Measurements from ENCODE around the gene ADAMTSL2. TPM values are rescaled to one million over a fixed set of nuclear protein-coding genes. Genes with fewer than 3 reads are reported as not detected.

Gene ADAMTSL2
- under 1 TPM; 0.24 to 0.74 TPM for total RNA-seq

DNA sequence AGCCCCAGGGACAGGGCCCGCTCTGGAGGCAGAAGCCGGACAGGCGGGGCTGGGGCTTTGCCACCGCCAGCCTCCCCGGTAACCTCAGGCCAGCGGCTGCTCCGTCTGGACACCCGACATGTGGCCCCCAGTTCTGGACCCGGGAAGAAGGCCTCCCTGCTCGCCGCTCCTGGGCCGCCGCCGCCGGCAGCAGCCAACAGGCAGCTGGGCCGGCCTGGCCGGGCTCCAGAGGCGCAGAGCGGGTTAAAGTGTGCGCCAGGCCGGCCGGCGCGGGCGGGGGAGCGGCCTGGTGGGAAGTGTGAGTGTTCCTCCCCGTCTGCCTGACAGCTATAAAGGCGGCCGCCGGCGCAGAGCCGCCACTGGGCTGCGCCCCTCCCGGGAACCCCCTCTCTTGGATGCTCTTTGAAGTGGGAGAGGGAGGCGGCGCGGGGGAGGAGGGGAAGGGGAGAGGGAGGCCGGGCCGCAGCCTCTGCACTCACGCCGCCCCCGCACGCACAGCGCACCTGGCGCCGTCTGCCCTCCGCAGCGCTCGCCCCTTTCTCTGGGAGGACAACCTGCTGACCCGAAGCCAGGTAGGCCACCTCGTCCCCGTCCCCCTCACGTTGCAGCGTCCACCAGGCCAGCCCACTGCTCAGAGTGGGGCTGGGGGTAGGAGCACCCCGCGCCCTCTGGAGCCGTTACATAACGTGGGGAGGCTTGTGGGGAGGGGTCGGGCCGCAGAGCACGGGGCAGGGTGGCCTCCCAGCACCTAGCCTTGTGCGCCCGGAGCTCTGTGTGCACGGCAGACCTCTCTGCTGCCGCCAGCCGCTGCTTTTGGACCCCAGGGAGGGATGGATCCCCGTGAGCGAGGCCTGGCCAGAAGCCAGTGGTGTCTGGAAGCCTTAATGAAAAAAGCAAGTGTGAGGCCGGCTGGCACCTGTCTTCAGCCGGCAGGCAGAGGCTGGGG, at the start of gene ADAMTSL2:
Gene ADAMTSL2, plus strand, starts transcription at position 359 of the 946 bp plus-strand sequence. CDS start 2,009 bp downstream, outside the sequence.
- peaks cover 12% of the 10 kb centered on the region for H3K4me1 ChIP-seq
- H3K36me3 ChIP-seq = no peaks in the 10 kb centered on the region
- intact Hi-C loops (cut with DNase I) = loop anchor here (5.0 kb wide), 1 partner anchor 193 kb away; no protein-coding TSS in a partner anchor
- H3K4me3 ChIP-seq = peak within 1 kb of the TSS; percentile 1
- no peak for TF ChIP-seq CTCF (IDR thresholded peaks at IDR 0.05)
- no peaks in the 10 kb centered on the region for H3K9me3 ChIP-seq
- no peak within 1 kb of the TSS for H3K27ac ChIP-seq
- H3K9ac ChIP-seq (ENCODE audit: low read depth in 2 of 2, low read length in 2 of 2) = peak within 1 kb of the TSS in 1 of 2 donors; percentile 12
- DNase-seq = peak; percentile 45
- peaks cover 19% of the 10 kb centered on the region for H3K27me3 ChIP-seq

DNA sequence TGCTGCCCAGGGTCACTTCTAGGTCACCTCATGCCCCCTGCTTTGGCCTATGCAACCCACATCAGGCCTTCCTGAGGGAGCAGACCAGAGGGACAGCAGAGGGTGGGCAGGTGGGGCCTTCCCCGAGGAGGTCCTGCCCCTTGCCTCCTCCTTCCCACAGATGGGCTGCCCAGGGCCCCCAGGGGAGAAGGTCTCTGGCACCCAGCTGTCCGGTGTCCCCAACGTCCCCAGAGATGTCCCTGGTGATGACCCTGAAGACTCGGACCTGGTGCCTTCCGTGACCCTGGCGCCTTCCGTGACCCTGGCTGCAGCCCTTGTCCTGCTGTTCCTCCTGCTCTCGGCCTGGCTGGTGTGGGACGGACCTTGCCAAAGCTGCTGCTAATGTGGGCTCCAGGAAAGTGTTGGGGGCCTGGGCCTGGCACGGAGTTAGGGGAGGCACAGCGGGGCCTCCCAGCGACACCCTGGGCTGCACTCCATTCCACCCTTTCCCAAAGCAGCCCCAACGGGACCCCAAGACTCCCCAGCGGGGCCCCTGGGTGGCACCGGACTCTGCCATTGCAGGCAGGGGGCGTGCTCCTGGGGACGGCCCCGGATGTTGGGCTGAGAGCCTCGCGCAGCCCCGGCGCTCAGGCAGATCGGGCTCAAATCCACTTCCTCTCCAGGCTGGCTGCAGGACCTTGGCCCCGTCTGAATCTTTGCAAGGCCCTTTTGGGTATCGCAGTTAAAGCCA, 48.8 kb upstream of the ADAMTSL2 start:
- intact Hi-C loops (cut with DNase I) = loop anchor here (2.0 to 5.0 kb wide), 2 partner anchors 79 to 303 kb away; no protein-coding TSS in a partner anchor
- Histone ChIP-seq H3K9me3 (no peaks in the 10 kb centered on the region), H3K27me3 (no peaks in the 10 kb centered on the region), H3K4me3 (peak overlapping the region; percentile 7), H3K9ac (ENCODE audit: low read depth in 2 of 2, low read length in 2 of 2) (no peak overlapping the region), H3K4me1 (no peaks in the 10 kb centered on the region), H3K36me3 (no peaks in the 10 kb centered on the region), H3K27ac (no peak overlapping the region)
- TF ChIP-seq CTCF (IDR thresholded peaks at IDR 0.05) = no peak
- no peak for DNase-seq

DNA sequence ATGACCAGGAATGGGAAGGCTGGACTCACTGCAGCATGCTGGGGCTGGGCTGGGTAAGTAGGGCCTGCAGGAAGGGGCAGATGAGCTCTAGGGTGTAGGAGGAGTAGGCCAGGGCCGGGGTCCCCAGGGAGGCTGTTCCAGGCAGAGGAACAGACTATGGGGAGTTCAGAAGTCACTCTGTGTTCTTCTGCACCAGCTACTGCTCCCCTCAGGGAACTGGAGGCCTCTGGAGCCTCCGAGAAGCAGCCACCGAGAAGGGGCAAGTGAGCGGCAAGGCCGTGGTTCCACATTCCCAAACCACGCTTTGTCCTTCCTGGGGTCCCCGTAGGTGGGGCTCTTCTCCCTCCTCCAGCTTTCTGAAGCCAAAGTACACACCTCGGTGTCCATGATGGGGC, 47.2 kb upstream of the ADAMTSL2 start:
- no peak for TF ChIP-seq CTCF (IDR thresholded peaks at IDR 0.05)
- Histone ChIP-seq H3K36me3 (no peaks in the 10 kb centered on the region), H3K27ac (no peak overlapping the region), H3K4me1 (no peaks in the 10 kb centered on the region), H3K27me3 (no peaks in the 10 kb centered on the region), H3K9me3 (no peaks in the 10 kb centered on the region), H3K9ac (ENCODE audit: low read depth in 2 of 2, low read length in 2 of 2) (no peak overlapping the region), H3K4me3 (no peak overlapping the region)
- DNase-seq = no peak
- intact Hi-C loops (cut with DNase I) = loop anchor here (2.0 to 5.0 kb wide), 2 partner anchors 81 to 305 kb away; no protein-coding TSS in a partner anchor

GRCh38 chr9:133488686-133489252, 45.7 kb upstream of the ADAMTSL2 start:
- intact Hi-C loops (cut with DNase I) = loop anchor here (5.0 kb wide), 1 partner anchor 306 kb away; no protein-coding TSS in a partner anchor
- Histone ChIP-seq H3K9ac (ENCODE audit: low read depth in 2 of 2, low read length in 2 of 2) (no peak overlapping the region), H3K4me1 (no peaks in the 10 kb centered on the region)

More at GRCh38 chr9:133488686-133489252, 45.7 kb upstream of the ADAMTSL2 start:
- TF ChIP-seq CTCF (IDR thresholded peaks at IDR 0.05) = no peak
- Histone ChIP-seq H3K27me3 (no peaks in the 10 kb centered on the region), H3K4me3 (no peak overlapping the region), H3K9me3 (no peaks in the 10 kb centered on the region), H3K36me3 (no peaks in the 10 kb centered on the region), H3K27ac (no peak overlapping the region)
- DNase-seq = no peak
